Measurements from ENCODE around the gene SFT2D1. TPM values are rescaled to one million over a fixed set of nuclear protein-coding genes. Genes with fewer than 3 reads are reported as not detected.

The SFT2D1 gene
- total and polyA plus RNA-seq, 2 of the 4 experiments (the other 2 are of a cell fraction), result 10.2 to 45.8 TPM

- no peak overlapping the region for H3K14ac ChIP-seq (replicated peaks; ENCODE audit: low read depth, low read length)
- no peak overlapping the region for H2AFZ ChIP-seq (replicated peaks; ENCODE audit: low read length, poor library complexity)
- in situ Hi-C loops (cut with MboI; ENCODE audit: low sequenced_read_pairs), result no loop called here
These were observed 35.4 kb upstream of the SFT2D1 start for GRCh38 chr6:166377721-166378120.

More at GRCh38 chr6:166377721-166378120, 35.4 kb upstream of the SFT2D1 start:
- Histone ChIP-seq H3K23ac (ENCODE audit: low read depth, low read length) (no peak overlapping the region), H2AK5ac (ENCODE audit: low read depth, low read length) (no peak overlapping the region), H2BK120ac (ENCODE audit: low read depth, low read length) (no peak overlapping the region), H3K18ac (ENCODE audit: low read depth, low read length) (no peak overlapping the region), H2BK15ac (ENCODE audit: low read depth, low read length) (no peak overlapping the region), H2AK9ac (replicated peaks; ENCODE audit: low read depth, low read length, poor library complexity) (no peak overlapping the region), H3K9me1 (ENCODE audit: insufficient read depth, low read length) (no peaks in the 10 kb centered on the region), H3K4ac (ENCODE audit: low read depth, low read length) (no peak overlapping the region), H3K79me1 (ENCODE audit: low read depth in 1 of 2, low read length in 2 of 2) (peaks cover 0 to 5% of the 10 kb centered on the region in 2 experiments; a peak in 2 of 4 replicates), H4K20me1 (ENCODE audit: insufficient read depth, low read length) (no peaks in the 10 kb centered on the region), H3K36me3 (ENCODE audit: control insufficient read depth, insufficient read depth, low read length) (no peaks in the 10 kb centered on the region), H3K9ac (ENCODE audit: low read depth, low read length) (no peak overlapping the region), H2BK20ac (ENCODE audit: low read depth, low read length) (no peak overlapping the region), H4K91ac (ENCODE audit: insufficient read depth, low read depth, low read length) (no peak overlapping the region), H3K9me3 (ENCODE audit: control insufficient read depth, insufficient read depth, low read length) (no peaks in the 10 kb centered on the region), H4K5ac (ENCODE audit: low read depth, low read length) (no peak overlapping the region), H3K56ac (ENCODE audit: extremely low read depth, insufficient read depth, low read length) (no peak overlapping the region), H2BK5ac (ENCODE audit: low read depth, low read length, poor library complexity, severe bottlenecking) (no peak overlapping the region), H3K27me3 (ENCODE audit: control insufficient read depth, insufficient read depth, low read length) (no peaks in the 10 kb centered on the region), H3K4me1 (ENCODE audit: control insufficient read depth, insufficient read depth, low read length) (no peaks in the 10 kb centered on the region), H3K4me3 (ENCODE audit: insufficient read depth, low read depth, low read length) (no peak overlapping the region), H3K4me2 (ENCODE audit: low read depth, low read length) (no peak overlapping the region), H4K8ac (ENCODE audit: low read depth in 2 of 2, low read length in 2 of 2) (no peak overlapping the region), H3K27ac (ENCODE audit: insufficient read depth, low read length) (no peak overlapping the region)
- BruUV-seq (replicated peaks), result no TSS peak
- ChIA-PET CTCF (interaction anchor here (1.4 kb wide), 1 partner anchor 46 kb away, joined by 4 read pairs; no protein-coding TSS in a partner anchor), POLR2A (ENCODE audit: unreplicated experiment) (no interaction called here)
- WGBS, 2 experiments (ENCODE audit: extremely low coverage in 2 of 2, insufficient read length in 1 of 2), result no CpG with 5 or more reads among the region's 2 CpGs
- DNase-seq (no peak), ATAC-seq (ENCODE audit: low read depth) (no peak)
- TF ChIP-seq USF2 (IDR thresholded peaks at IDR 0.05; ENCODE audit: low read depth, low read length) (no peak), RCOR1 (IDR thresholded peaks at IDR 0.05; ENCODE audit: insufficient replicate concordance, low read length) (no peak), RFX5 (IDR thresholded peaks at IDR 0.05; ENCODE audit: low read depth, low read length) (no peak), BHLHE40 (IDR thresholded peaks at IDR 0.05; ENCODE audit: low read depth, low read length) (no peak), CTCF (conservative IDR thresholded peaks at IDR 0.05; ENCODE audit: low read depth, low read length) (no peak), NFE2L2 (IDR thresholded peaks at IDR 0.05; ENCODE audit: low read depth, low read length) (no peak), CHD1 (IDR thresholded peaks at IDR 0.05; ENCODE audit: low read depth, low read length) (no peak), MXI1 (IDR thresholded peaks at IDR 0.05; ENCODE audit: borderline replicate concordance, low read depth, low read length) (no peak), RAD21 (IDR thresholded peaks at IDR 0.05; ENCODE audit: low read length) (no peak), CEBPB (IDR thresholded peaks at IDR 0.05; ENCODE audit: low read depth, low read length) (no peak), MAZ (IDR thresholded peaks at IDR 0.05; ENCODE audit: borderline replicate concordance, low read depth, low read length) (no peak), MAFK (IDR thresholded peaks at IDR 0.05; ENCODE audit: low read depth, low read length) (no peak), SMC3 (IDR thresholded peaks at IDR 0.05; ENCODE audit: low read depth, low read length) (no peak), POLR2A (IDR thresholded peaks at IDR 0.05; ENCODE audit: low read depth, low read length) (no peak), FOS (IDR thresholded peaks at IDR 0.05; ENCODE audit: low read depth, low read length) (no peak)
- TF ChIP-seq, protein P1, sequence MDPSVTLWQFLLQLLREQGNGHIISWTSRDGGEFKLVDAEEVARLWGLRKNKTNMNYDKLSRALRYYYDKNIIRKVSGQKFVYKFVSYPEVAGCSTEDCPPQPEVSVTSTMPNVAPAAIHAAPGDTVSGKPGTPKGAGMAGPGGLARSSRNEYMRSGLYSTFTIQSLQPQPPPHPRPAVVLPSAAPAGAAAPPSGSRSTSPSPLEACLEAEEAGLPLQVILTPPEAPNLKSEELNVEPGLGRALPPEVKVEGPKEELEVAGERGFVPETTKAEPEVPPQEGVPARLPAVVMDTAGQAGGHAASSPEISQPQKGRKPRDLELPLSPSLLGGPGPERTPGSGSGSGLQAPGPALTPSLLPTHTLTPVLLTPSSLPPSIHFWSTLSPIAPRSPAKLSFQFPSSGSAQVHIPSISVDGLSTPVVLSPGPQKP (IDR thresholded peaks at IDR 0.05; ENCODE audit: borderline replicate concordance, low read depth, low read length), result no peak
- intact Hi-C loops (cut with micrococcal nuclease), result no loop called here
- dilution Hi-C loops (cut with HindIII; ENCODE audit: low sequenced_read_pairs, unreplicated experiment), result no loop called here
